Suppressor macrophage (primary cell): ENCODE data around the gene ADGRG4.

Experiments used
- DNase-seq, 4 experiments: peaks; one replicate each; pipeline ENCODE4 v3.0.0-alpha.2; 2020 to 2022

ADGRG4 gene

GRCh38 chrX:136304493-136304892 is 3.7 kb downstream of the ADGRG4 start:
- no peak for DNase-seq

- no peak for DNase-seq
These were observed 5.4 kb downstream of the ADGRG4 start for GRCh38 chrX:136306182-136306581.

GRCh38 chrX:136307471-136307870 is 6.7 kb downstream of the ADGRG4 start:
- no peak for DNase-seq

- no peak for DNase-seq
These were observed 9.6 kb downstream of the ADGRG4 start for GRCh38 chrX:136310411-136310810.

GRCh38 chrX:136318156-136318555 is 17.4 kb downstream of the ADGRG4 start:
- DNase-seq, result no peak

- no peak for DNase-seq
These were observed 18.3 kb downstream of the ADGRG4 start for GRCh38 chrX:136318895-136319597.

GRCh38 chrX:136319600-136319999 is 18.8 kb downstream of the ADGRG4 start:
- DNase-seq, result no peak

GRCh38 chrX:136321532-136321931 is 20.8 kb downstream of the ADGRG4 start:
- DNase-seq, result no peak

GRCh38 chrX:136322064-136322463 is 21.3 kb downstream of the ADGRG4 start:
- DNase-seq, result no peak

- DNase-seq, result no peak
These were observed 24.6 kb downstream of the ADGRG4 start for GRCh38 chrX:136325377-136325776.

GRCh38 chrX:136328933-136329332 is 28.2 kb downstream of the ADGRG4 start:
- no peak for DNase-seq

GRCh38 chrX:136336623-136337022 is 35.9 kb downstream of the ADGRG4 start:
- peak in 1 of 4 experiments; percentile 5 for DNase-seq

GRCh38 chrX:136339702-136340101 is 38.9 kb downstream of the ADGRG4 start:
- DNase-seq, result no peak

GRCh38 chrX:136344320-136344719 is 43.6 kb downstream of the ADGRG4 start:
- no peak for DNase-seq

- DNase-seq, result no peak
These were observed 45.7 kb downstream of the ADGRG4 start for GRCh38 chrX:136346506-136346905.

GRCh38 chrX:136347706-136348105 is 46.9 kb downstream of the ADGRG4 start:
- DNase-seq, result no peak

- DNase-seq, result no peak
These were observed 52.8 kb downstream of the ADGRG4 start for GRCh38 chrX:136353526-136354093.

- DNase-seq, result no peak
These were observed 53.4 kb downstream of the ADGRG4 start for GRCh38 chrX:136354201-136354600.

GRCh38 chrX:136369377-136369776 is 68.6 kb downstream of the ADGRG4 start:
- DNase-seq, result no peak

- DNase-seq, result no peak
These were observed 76.0 kb downstream of the ADGRG4 start for GRCh38 chrX:136376713-136377112.

GRCh38 chrX:136380010-136380769 is 79.4 kb downstream of the ADGRG4 start:
- DNase-seq, result no peak

GRCh38 chrX:136386173-136386572 is 85.4 kb downstream of the ADGRG4 start:
- DNase-seq, result no peak

GRCh38 chrX:136386826-136387225 is 86.1 kb downstream of the ADGRG4 start:
- no peak for DNase-seq

- DNase-seq, result no peak
These were observed 87.3 kb downstream of the ADGRG4 start for GRCh38 chrX:136387951-136388502.
